C1 segment of cervical spinal cord (tissue), 14 donors: Measurements from ENCODE around the gene RDH16.

Experiments
- DNase-seq, 14 donors: peaks; one replicate each; lab custom pipeline; 2025; lab: John Stamatoyannopoulos, UW

RDH16 gene

DNA sequence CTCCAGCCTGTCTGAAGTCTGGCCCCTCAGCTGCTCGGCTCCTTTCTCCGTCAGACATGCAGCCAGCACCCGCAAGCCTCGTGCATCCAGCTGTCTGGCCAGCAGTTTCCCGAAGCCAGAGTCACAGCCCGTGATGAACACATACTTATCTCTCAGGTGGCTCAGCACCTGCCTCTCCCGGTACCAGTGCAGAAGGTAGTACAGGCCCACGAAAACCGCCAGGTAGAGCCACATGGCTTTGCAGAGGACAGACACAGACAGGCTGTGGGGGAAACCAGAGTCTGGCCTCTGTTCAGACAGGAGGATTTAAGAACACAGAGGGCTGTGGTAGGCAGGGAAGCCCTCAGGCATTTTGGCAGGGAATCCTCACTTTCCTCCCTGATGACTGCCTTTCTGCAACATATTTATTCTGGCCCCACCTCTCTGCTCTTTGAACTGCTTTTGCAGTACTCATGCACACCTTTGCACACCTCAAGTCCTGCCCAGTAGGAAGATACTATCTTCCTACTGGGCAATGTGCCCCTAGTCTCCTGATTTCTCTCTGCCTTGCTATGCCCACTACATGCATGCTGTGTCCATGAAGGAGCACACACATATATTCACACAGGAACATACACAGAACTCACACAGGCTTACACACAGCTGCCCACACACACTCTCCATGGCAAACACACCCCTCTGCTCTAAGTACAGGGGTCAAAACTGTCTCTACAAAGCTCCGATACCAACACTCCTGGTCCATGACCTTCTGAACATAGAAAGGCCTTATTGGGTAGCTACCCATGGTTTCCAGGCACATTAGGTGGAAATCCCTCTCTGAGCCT, at the start of gene RDH16:
Gene RDH16, minus strand, starts transcription at position 380 of the 824 bp plus-strand sequence. Its CDS starts 146 bp downstream, at position 234.
- DNase-seq = no peak

- no peak for DNase-seq
Measured at GRCh38 chr12:57006809-57007475, 49.5 kb upstream of the RDH16 start.

- DNase-seq = peak in 12 of 14 donors; percentile 19 to 82 (median 40)
Measured at GRCh38 chr12:57005980-57006808, 48.8 kb upstream of the RDH16 start, which contains the start of gene ZBTB39. TSS of gene ZBTB39 (minus strand) at chr12:57006546. CDS start at chr12:57004917, 1,629 bp downstream.

GRCh38 chr12:57004651-57005050, 47.2 kb upstream of the RDH16 start:
- no peak for DNase-seq

DNA sequence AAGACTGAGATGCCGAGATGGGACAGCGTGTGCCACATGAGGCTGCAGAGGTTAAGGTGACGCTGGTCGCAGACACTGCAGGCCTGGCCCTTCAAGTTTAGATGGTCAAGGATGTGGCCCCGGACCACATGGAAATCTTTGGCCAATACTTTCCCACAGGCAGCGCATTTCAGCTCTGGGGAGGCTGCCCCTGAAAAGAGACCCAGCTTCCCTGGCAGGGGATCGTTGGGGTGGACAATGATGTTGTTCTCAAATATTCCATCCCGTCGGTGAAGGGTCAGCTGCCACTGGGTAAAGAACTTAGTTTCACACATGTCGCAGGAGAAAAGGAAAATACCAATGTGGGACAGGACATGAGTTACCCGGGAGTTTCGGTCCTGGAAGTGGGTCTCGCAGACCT, 46.0 kb upstream of the RDH16 start:
- DNase-seq = no peak

DNA sequence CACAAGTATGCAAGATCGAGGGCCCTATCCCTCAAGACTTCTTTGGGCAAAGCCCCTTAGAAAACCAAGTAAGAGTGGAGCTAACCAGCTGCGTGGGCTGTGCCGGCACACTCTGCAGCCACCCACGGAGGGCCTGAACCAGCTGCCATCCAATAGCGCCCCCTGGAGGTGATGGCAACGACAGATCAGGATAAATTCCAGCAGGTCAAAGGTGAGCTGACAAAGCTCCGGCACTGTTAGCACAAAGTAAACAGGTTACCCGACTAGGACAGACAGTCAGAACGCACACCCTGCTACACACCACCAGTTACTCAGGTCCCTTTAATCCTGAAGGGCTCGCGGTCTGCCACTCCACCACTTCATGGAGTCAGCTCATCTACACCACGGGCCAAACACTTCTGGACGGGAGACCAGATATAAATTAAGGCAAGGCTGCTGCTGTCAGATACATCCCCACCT, 44.1 kb upstream of the RDH16 start:
- peak in 4 of 14 donors; percentile 14 to 33 (median 22) for DNase-seq

GRCh38 chr12:57000393-57000792, 43.0 kb upstream of the RDH16 start:
- DNase-seq = no peak

- DNase-seq = no peak
Measured at GRCh38 chr12:56999456-56999855, 42.0 kb upstream of the RDH16 start.

DNA sequence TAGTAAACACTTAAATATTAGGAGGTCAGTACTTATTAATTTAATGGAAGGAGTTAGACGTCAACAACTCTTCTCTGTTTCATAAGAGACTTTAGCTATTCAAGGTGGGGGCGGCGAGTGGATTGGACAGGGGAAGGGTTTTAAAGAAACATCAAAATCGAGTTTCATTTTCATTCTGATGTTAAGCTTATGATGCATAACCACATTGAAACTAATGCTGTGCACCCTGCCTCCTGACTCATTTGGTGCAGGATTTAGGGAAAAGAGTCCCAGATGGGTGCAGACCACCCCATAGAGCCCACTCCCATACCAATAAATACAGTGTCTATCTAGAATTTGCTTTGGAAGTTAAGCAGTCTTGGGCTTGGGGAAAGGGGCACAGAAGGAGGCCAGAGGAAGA, 41.6 kb upstream of the RDH16 start:
- no peak for DNase-seq

GRCh38 chr12:56998316-56998715, 40.9 kb upstream of the RDH16 start:
- DNase-seq = no peak

GRCh38 chr12:56996793-56997545, 39.6 kb upstream of the RDH16 start:
- DNase-seq = no peak

- no peak for DNase-seq
Measured at GRCh38 chr12:56995930-56996496, 38.6 kb upstream of the RDH16 start.

DNA sequence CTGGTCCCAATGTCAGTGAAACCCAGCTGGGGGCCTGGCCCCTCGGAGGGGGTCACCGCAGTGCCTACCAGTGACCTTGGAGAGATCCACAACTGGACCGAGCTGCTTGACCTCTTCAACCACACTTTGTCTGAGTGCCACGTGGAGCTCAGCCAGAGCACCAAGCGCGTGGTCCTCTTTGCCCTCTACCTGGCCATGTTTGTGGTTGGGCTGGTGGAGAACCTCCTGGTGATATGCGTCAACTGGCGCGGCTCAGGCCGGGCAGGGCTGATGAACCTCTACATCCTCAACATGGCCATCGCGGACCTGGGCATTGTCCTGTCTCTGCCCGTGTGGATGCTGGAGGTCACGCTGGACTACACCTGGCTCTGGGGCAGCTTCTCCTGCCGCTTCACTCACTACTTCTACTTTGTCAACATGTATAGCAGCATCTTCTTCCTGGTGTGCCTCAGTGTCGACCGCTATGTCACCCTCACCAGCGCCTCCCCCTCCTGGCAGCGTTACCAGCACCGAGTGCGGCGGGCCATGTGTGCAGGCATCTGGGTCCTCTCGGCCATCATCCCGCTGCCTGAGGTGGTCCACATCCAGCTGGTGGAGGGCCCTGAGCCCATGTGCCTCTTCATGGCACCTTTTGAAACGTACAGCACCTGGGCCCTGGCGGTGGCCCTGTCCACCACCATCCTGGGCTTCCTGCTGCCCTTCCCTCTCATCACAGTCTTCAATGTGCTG, 38.0 kb upstream of the RDH16 start:
- no peak for DNase-seq

- DNase-seq = no peak
Measured at GRCh38 chr12:56994231-56994746, 36.9 kb upstream of the RDH16 start.

DNA sequence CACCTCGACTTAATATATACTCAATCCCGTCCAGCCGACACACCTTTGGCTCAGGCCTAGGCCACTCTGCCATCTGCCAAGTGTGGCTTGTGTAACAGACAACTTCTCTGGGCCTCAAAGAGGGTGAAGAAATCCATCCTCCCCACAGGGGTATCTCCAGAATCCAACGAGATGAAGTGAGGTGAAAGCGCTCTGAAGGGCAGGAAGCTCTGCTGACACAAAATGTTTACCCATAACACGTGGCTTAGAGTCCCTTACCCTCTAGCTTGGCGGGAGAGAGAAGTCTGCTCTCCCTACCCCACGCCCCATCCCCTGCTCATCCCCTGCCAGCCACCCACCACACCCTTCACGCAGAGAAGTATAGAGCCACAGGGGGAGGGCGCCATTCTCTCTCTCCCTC, 35.9 kb upstream of the RDH16 start:
- no peak for DNase-seq

- DNase-seq = peak in 7 of 14 donors; percentile 10 to 38 (median 30)
Measured at GRCh38 chr12:56991319-56992246, 34.2 kb upstream of the RDH16 start.

- DNase-seq = no peak
Measured at GRCh38 chr12:56990648-56991318, 33.4 kb upstream of the RDH16 start.
